WTC11 (cell line): ENCODE data around the gene STOM. TPM values are rescaled to one million over a fixed set of nuclear protein-coding genes. Genes with fewer than 3 reads are reported as not detected.

Source experiments
- ATAC-seq: fragments of 200-7000 bp; cut with Tn5 transposase; 2 replicates; pipeline ENCODE4 v1.10.0; 2021; ENCODE audit warnings: mild to moderate bottlenecking, moderate library complexity
- CTCF ChIA-PET: fragments of 300-600 bp; sonication (Branson Sonifier 250); formaldehyde crosslinking; loops from one replicate; lab custom pipeline; 2021; ENCODE audit warnings: antibody characterized with exemption; lab: Charles Lee
- POLR2A ChIA-PET: fragments of 350-600 bp; sonication (Branson Sonifier 250); formaldehyde crosslinking; loops from one replicate; lab custom pipeline; 2021; ENCODE audit warnings: antibody characterized with exemption; lab: Charles Lee
- DNase-seq: peaks from one replicate; pipeline ENCODE4 v3.0.0; 2021; ENCODE audit warnings: low spot score
- H3K27ac Mint-ChIP-seq: 2 replicates; pipeline ENCODE4 v1.8.0; 2021; ENCODE audit warnings: mixed read lengths
- H3K27me3 Mint-ChIP-seq: 2 replicates; pipeline ENCODE4 v1.8.0; 2021; ENCODE audit warnings: low read depth, mild to moderate bottlenecking, moderate library complexity, mixed read lengths
- H3K36me3 Mint-ChIP-seq: 2 replicates; pipeline ENCODE4 v1.8.0; 2021; ENCODE audit warnings: mixed read lengths
- H3K4me1 Mint-ChIP-seq: 2 replicates; pipeline ENCODE4 v1.8.0; 2022; ENCODE audit warnings: mixed read lengths
- H3K4me3 Mint-ChIP-seq: 2 replicates; pipeline ENCODE4 v1.8.0; 2021; ENCODE audit warnings: mild to moderate bottlenecking, moderate library complexity, mixed read lengths
- H3K9me3 Mint-ChIP-seq: 2 replicates; pipeline ENCODE4 v1.8.0; 2021; ENCODE audit warnings: mixed read lengths
- ATF6 ChIP-seq: sonication (generic); formaldehyde crosslinking; IDR thresholded peaks from 2 replicates; pipeline ENCODE4 v1.8.1; 2023; ENCODE audit warnings: mild to moderate bottlenecking, missing genetic modification reagents
- EMX1 ChIP-seq: fragments of 250-450 bp; sonication (Bioruptor Pico); IDR thresholded peaks from 2 replicates; pipeline ENCODE4 v1.8.0; 2021; ENCODE audit warnings: mild to moderate bottlenecking
- ESRRA ChIP-seq: sonication (generic); formaldehyde crosslinking; IDR thresholded peaks from 2 replicates; pipeline ENCODE4 v1.8.1; 2022; ENCODE audit warnings: mild to moderate bottlenecking, missing genetic modification reagents, borderline replicate concordance
- FOXJ3 ChIP-seq: sonication (generic); formaldehyde crosslinking; IDR thresholded peaks from 2 replicates; pipeline ENCODE4 v1.9.0; 2021; ENCODE audit warnings: missing genetic modification reagents, mild to moderate bottlenecking, borderline replicate concordance
- FOXP4 ChIP-seq: sonication (generic); formaldehyde crosslinking; IDR thresholded peaks from 2 replicates; pipeline ENCODE4 v1.8.0; 2022; ENCODE audit warnings: mild to moderate bottlenecking, missing genetic modification reagents
- JAZF1 ChIP-seq: fragments of 250-450 bp; sonication (Bioruptor Pico); IDR thresholded peaks from 2 replicates; pipeline ENCODE4 v1.9.0; 2021; ENCODE audit warnings: moderate library complexity, mild to moderate bottlenecking, inconsistent platforms
- MXD4 ChIP-seq: fragments of 250-450 bp; sonication (Bioruptor Pico); IDR thresholded peaks from 2 replicates; pipeline ENCODE4 v1.8.0; 2021; ENCODE audit warnings: mild to moderate bottlenecking, moderate library complexity, borderline replicate concordance
- NFYB ChIP-seq: sonication (generic); formaldehyde crosslinking; conservative IDR thresholded peaks from 2 replicates; pipeline ENCODE4 v1.8.0; 2022; ENCODE audit warnings: low read depth, missing genetic modification reagents
- OVOL2 ChIP-seq: fragments of 250-450 bp; sonication (Bioruptor Pico); IDR thresholded peaks from 2 replicates; pipeline ENCODE4 v1.9.0; 2021; ENCODE audit warnings: mild to moderate bottlenecking, borderline replicate concordance
- SMAD3 ChIP-seq: sonication (generic); formaldehyde crosslinking; IDR thresholded peaks from 2 replicates; pipeline ENCODE4 v1.8.0; 2022; ENCODE audit warnings: missing genetic modification reagents, mild to moderate bottlenecking, borderline replicate concordance
- ZNF232 ChIP-seq: sonication (generic); formaldehyde crosslinking; IDR thresholded peaks from 2 replicates; pipeline ENCODE4 v1.8.0; 2022; ENCODE audit warnings: mild to moderate bottlenecking, missing genetic modification reagents
- ZNF281 ChIP-seq: sonication (generic); formaldehyde crosslinking; IDR thresholded peaks from 2 replicates; pipeline ENCODE4 v1.8.0; 2023; ENCODE audit warnings: mild to moderate bottlenecking, missing genetic modification reagents
- ZNF425 ChIP-seq: fragments of 250-450 bp; sonication (Bioruptor Pico); conservative IDR thresholded peaks from 2 replicates; pipeline ENCODE4 v1.9.0; 2021; ENCODE audit warnings: mild to moderate bottlenecking
- ZNF512 ChIP-seq: sonication (generic); formaldehyde crosslinking; IDR thresholded peaks from 2 replicates; pipeline ENCODE4 v1.8.1; 2022; ENCODE audit warnings: missing genetic modification reagents, borderline replicate concordance
- ZNF532 ChIP-seq: fragments of 250-450 bp; sonication (Bioruptor Pico); IDR thresholded peaks from 2 replicates; pipeline ENCODE4 v1.9.0; 2021; ENCODE audit warnings: mild to moderate bottlenecking, borderline replicate concordance
- ZNF671 ChIP-seq: fragments of 250-450 bp; sonication (Bioruptor Pico); IDR thresholded peaks from 2 replicates; pipeline ENCODE4 v1.8.0; 2021; ENCODE audit warnings: mild to moderate bottlenecking
- ZSCAN18 ChIP-seq: fragments of 250-450 bp; sonication (Bioruptor Pico); IDR thresholded peaks from 2 replicates; pipeline ENCODE4 v2.1.2; 2022; ENCODE audit warnings: mild to moderate bottlenecking, moderate library complexity
- total RNA-seq: library from RNA; stranded (reverse); gene quantifications from 3 replicates; pipeline ENCODE4 v1.2.3, GENCODE V29; 2021

The STOM gene
- total RNA-seq, 1 experiment from 2014 or later = 32.9 TPM

- TF ChIP-seq JAZF1 = no peak
- no peak for TF ChIP-seq ZNF232
- no peak for TF ChIP-seq OVOL2 (CRISPR knock-in tag)
- TF ChIP-seq ZNF671 (CRISPR knock-in tag) = no peak
- TF ChIP-seq NFYB (CRISPR knock-in tag) = no peak
Measured at GRCh38 chr9:121411993-121412392, 41.9 kb upstream of the STOM start (continued).

GRCh38 chr9:121405899-121406298 lies 35.8 kb upstream of the STOM start:
- POLR2A ChIA-PET = interaction anchor here (0.5 kb wide), 1 partner anchor 26 kb away, joined by 3 read pairs; no protein-coding TSS in a partner anchor
- CTCF ChIA-PET = no interaction called here
- no peak overlapping the region for H3K27ac Mint-ChIP-seq
- ATAC-seq = no peak
- TF ChIP-seq ZNF281 (CRISPR knock-in tag) = no peak
- no peak for TF ChIP-seq EMX1
- no peak for TF ChIP-seq ATF6 (CRISPR knock-in tag)
- no peak for TF ChIP-seq SMAD3 (CRISPR knock-in tag)
- TF ChIP-seq ZNF425 = no peak
- TF ChIP-seq ZNF532 = no peak
- no peak for TF ChIP-seq ESRRA (CRISPR knock-in tag)
- TF ChIP-seq ZNF512 (CRISPR knock-in tag) = no peak
- TF ChIP-seq OVOL2 (CRISPR knock-in tag) = no peak
- no peak for TF ChIP-seq FOXJ3 (CRISPR knock-in tag)
- no peak for TF ChIP-seq ZSCAN18 (CRISPR knock-in tag)
- no peak for TF ChIP-seq FOXP4 (CRISPR knock-in tag)
- no peak for TF ChIP-seq MXD4 (CRISPR knock-in tag)
- TF ChIP-seq, all 79 proteins: peak for 0
- Mint-ChIP-seq H3K9me3 (peaks cover 10% of the 10 kb centered on the region), H3K36me3 (peaks cover 2% of the 10 kb centered on the region; the same call in 1 of the 2 replicates), H3K4me3 (no peak overlapping the region), H3K27me3 (no peaks in the 10 kb centered on the region), H3K4me1 (peaks cover 7% of the 10 kb centered on the region)
- no peak for DNase-seq
